Peyer's patch (tissue), 4 donors: ENCODE results near the gene PRDX2. TPM values are rescaled to one million over a fixed set of nuclear protein-coding genes. Genes with fewer than 3 reads are reported as not detected.
"Not testable (repeated sequence)": the region's sequence is repeated elsewhere in the genome, so short reads cannot be mapped to it uniquely, and the experiment has no call there.

ENCODE experiments used
- DNase-seq, 3 donors: peaks; one replicate each; pipeline ENCODE4 v3.0.0-alpha.2; 2017 to 2019
- H3K27ac ChIP-seq, 4 donors: fragments of 200-600 bp; sonication (generic); one replicate each; pipeline ENCODE4 v1.5.1; 2016 to 2019
- H3K27me3 ChIP-seq, 2 donors: fragments of 200-600 bp; sonication (generic); one replicate each; pipeline ENCODE4 v1.5.1; 2019
- H3K36me3 ChIP-seq, 3 donors: fragments of 200-600 bp; sonication (generic); one replicate each; pipeline ENCODE4 v1.5.1; 2016 to 2019
- H3K4me1 ChIP-seq, 4 donors: fragments of 200-600 bp; sonication (generic); one replicate each; pipeline ENCODE4 v1.5.1; 2016 to 2019
- H3K4me3 ChIP-seq, 4 donors: fragments of 200-600 bp; sonication (generic); 1 replicate in 3 of 4; 2 replicates in 1 of 4; pipeline ENCODE4 v1.5.1; 2016 to 2019; ENCODE audit warnings: mild to moderate bottlenecking in 1 of 4
- H3K9me3 ChIP-seq, 4 donors: fragments of 200-600 bp; sonication (generic); one replicate each; pipeline ENCODE4 v1.5.1; 2016 to 2019; ENCODE audit warnings: mild to moderate bottlenecking in 1 of 4
- CTCF ChIP-seq, 6 experiments: fragments of 450-650 bp in 4 of 6; fragments of 200-600 bp in 2 of 6; sonication (generic) in 1 of 6; IDR thresholded peaks; one replicate each; pipeline ENCODE4 v1.5.1; 2017 to 2019; ENCODE audit warnings: antibody characterized with exemption in 6 of 6, mild to moderate bottlenecking in 3 of 6, moderate library complexity in 1 of 6
- POLR2A ChIP-seq, 2 donors: fragments of 450-650 bp; IDR thresholded peaks; one replicate each; pipeline ENCODE4 v1.5.1; 2017; ENCODE audit warnings: antibody characterized with exemption in 2 of 2, mild to moderate bottlenecking in 2 of 2, moderate library complexity in 2 of 2
- total RNA-seq, 4 donors: library from RNA; depleted of rRNA; stranded (reverse); fragments of >200 nt; gene quantifications; one replicate each; pipeline ENCODE4 v1.1.0, GENCODE V29; 2016

PRDX2 gene
- total RNA-seq: 100 to 1,000 TPM; 150 to 461 (median 375) TPM

- peaks cover 0 to 21% (median 0%) of the 10 kb centered on the region in 3 donors for H3K36me3 ChIP-seq
- H3K27me3 ChIP-seq: no peaks in the 10 kb centered on the region
- H3K27ac ChIP-seq: peak within 1 kb of the TSS; percentile 64 to 78 (median 74)
- H3K9me3 ChIP-seq: no peaks in the 10 kb centered on the region
- peak; percentile 96 for TF ChIP-seq POLR2A (IDR thresholded peaks at IDR 0.05)
- peak in 3 of 6 experiments; percentile 10 to 26 (median 15) for TF ChIP-seq CTCF (IDR thresholded peaks at IDR 0.05)
- peaks cover 0 to 19% (median 11%) of the 10 kb centered on the region in 4 donors for H3K4me1 ChIP-seq
- peak; percentile 69 to 91 (median 91) for DNase-seq
- peak within 1 kb of the TSS; percentile 69 to 86 (median 80) for H3K4me3 ChIP-seq
These were observed at the start of gene PRDX2, which contains the start of gene THSD8 for GRCh38 chr19:12801466-12802266. Gene PRDX2, minus strand, starts transcription at chr19:12801800. Its CDS starts 539 bp downstream, at chr19:12801261. Gene THSD8, plus strand, starts transcription at chr19:12802069. Its CDS starts 3 bp downstream, at chr19:12802072.

- DNase-seq: peak; percentile 79 to 93 (median 90)
- H3K27ac ChIP-seq: no peak overlapping the region
- no peaks in the 10 kb centered on the region for H3K36me3 ChIP-seq
- peak overlapping the region in 3 of 4 donors; percentile 10 to 37 (median 34) for H3K4me3 ChIP-seq
- H3K27me3 ChIP-seq: no peaks in the 10 kb centered on the region
- H3K9me3 ChIP-seq: no peaks in the 10 kb centered on the region
- peaks cover 0 to 10% (median 4%) of the 10 kb centered on the region in 4 donors for H3K4me1 ChIP-seq
- TF ChIP-seq POLR2A (IDR thresholded peaks at IDR 0.05) (no peak), CTCF (IDR thresholded peaks at IDR 0.05) (peak; percentile 96 to 99 (median 99))
These were observed 45.8 kb upstream of the PRDX2 start for GRCh38 chr19:12847159-12848139.

- not testable (repeated sequence) for H3K36me3 ChIP-seq, H3K27ac ChIP-seq, H3K4me3 ChIP-seq, DNase-seq, H3K27me3 ChIP-seq, H3K9me3 ChIP-seq, H3K4me1 ChIP-seq
These were observed 45.0 kb upstream of the PRDX2 start for GRCh38 chr19:12846613-12847012.

- Histone ChIP-seq H3K9me3 (no peaks in the 10 kb centered on the region), H3K4me3 (no peak overlapping the region), H3K27me3 (peaks cover 0 to 18% of the 10 kb centered on the region in 2 donors), H3K36me3 (no peaks in the 10 kb centered on the region), H3K27ac (no peak overlapping the region), H3K4me1 (peaks cover 0 to 17% (median 6%) of the 10 kb centered on the region in 4 donors)
- DNase-seq: no peak
- no peak for TF ChIP-seq POLR2A (IDR thresholded peaks at IDR 0.05)
- no peak for TF ChIP-seq CTCF (IDR thresholded peaks at IDR 0.05)
These were observed 42.6 kb upstream of the PRDX2 start for GRCh38 chr19:12843999-12844732.

- peaks cover 0 to 24% (median 14%) of the 10 kb centered on the region in 4 donors for H3K4me1 ChIP-seq
- no peak for TF ChIP-seq CTCF (IDR thresholded peaks at IDR 0.05)
- TF ChIP-seq POLR2A (IDR thresholded peaks at IDR 0.05): no peak
- DNase-seq: no peak
- H3K4me3 ChIP-seq: no peak overlapping the region
- H3K27ac ChIP-seq: no peak overlapping the region
- no peaks in the 10 kb centered on the region for H3K36me3 ChIP-seq
- no peaks in the 10 kb centered on the region for H3K9me3 ChIP-seq
- H3K27me3 ChIP-seq: peaks cover 0 to 26% of the 10 kb centered on the region in 2 donors
These were observed 41.7 kb upstream of the PRDX2 start for GRCh38 chr19:12843328-12843727.
